IPS-NIHi7 (cell line): ENCODE results near the gene DDX42.
"Not testable (repeated sequence)": the region's sequence is repeated elsewhere in the genome, so short reads cannot be mapped to it uniquely, and the experiment has no call there.

Source experiments
- DNase-seq: peaks from one replicate; pipeline ENCODE4 v3.0.0; 2012; ENCODE audit warnings: mixed read lengths; ENCODE audit errors: extremely low spot score

Gene DDX42

DNA sequence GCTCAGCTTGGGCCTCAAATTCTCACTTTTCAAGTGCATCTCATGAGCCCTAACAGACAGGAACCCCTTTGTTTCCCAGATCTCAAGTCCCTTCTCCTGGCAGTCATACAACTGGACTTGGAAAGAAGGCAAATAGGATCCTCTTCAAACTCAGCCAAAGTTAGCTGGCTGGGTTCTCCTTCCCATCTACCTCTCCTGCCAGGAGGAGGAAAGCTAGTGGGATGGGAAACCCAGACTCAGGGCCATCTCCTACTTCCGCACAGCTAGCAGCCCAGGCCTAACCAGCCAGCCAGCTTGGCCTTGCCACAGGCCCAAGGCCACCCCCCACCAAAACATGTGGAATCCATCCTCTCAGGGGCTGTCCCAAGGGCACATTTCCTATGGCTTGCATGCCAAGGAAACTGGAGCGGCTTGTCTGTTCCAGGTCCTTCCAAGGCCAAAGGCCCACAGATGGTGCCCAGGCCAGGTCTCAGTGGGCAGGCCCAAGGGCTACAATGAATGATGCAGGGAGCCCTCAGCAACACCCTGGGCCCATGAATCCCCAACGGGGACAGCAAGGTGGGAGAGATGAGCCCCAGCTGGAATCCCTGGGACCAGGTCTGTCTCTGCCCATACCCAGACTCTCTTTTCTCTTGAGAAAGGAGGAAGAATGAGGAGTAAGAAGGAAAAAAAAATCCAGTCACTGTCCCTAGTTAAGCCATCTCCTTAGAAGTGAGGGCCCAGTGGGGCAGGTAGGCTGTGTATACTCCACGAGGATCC, 66.8 kb downstream of the DDX42 start:
- DNase-seq, result no peak

GRCh38 chr17:63841350-63842172, 67.6 kb downstream of the DDX42 start:
- DNase-seq, result no peak

DNA sequence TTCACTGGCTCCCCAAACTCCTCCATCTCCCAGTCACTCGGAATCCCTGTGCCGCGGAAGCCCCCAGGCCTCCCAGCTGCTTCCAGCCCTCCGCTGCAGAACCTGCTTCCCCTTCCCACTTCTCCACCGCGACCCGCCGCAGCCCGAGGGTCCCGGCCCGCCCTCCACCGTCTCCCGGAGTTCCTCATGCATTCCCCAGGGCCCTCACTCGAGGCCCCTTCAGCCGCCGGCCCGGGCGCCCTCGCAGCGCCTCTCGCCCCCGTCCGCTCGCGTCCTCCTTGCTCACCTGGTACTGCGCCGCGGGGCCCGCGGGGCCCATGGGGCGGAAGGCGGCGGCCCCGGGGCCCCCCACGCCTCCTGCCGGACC, 68.2 kb downstream of the DDX42 start:
- no peak for DNase-seq

DNA sequence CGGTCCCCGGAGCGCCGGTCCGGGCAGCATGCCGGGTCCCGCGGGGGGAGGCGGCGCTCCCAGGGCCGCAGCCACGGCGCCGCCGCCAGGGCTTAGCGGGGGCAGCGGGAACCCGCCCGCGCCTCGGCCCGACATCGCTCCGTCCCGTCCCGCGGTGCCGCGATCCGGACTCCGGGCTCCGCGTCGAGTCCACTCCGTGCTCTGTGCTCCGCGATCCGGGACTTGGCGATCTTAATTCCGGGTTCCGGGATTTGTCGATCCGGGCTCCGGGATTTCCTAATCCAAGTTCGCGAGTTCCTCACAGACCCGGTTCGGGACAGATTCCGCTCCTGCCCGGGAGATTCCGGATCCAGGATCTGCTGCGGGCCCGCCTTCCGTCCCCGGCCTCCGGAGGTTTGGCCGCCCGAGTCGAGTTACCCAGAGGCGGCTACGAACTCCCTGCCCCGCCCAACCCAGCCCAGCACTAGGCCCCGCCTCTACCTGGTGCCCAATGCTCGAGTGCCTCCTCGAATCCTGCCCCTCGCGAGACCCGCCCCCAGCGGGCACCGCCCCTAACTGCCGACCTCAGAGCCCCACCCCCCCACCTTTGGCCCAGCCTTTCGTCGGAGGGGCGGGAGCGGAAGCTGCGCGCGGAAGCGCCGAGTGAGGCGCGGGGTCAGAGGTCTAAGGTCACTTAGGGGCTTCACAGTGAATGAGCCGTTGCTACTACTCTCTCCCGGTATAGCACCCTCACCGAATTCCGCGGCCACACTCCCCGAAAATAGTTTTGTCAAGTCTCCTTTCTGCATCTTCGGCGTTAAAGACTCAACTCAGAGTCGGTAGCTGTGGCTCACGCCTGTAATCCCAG, 68.8 kb downstream of the DDX42 start, which contains the start of gene SMARCD2:
Gene SMARCD2, minus strand, starts transcription at position 146 of the 847 bp plus-strand sequence. Its CDS starts 11 bp downstream, at position 135.
- DNase-seq, result peak; percentile 96

- not testable (repeated sequence) for DNase-seq
Observed at GRCh38 chr17:63843387-63843888, 69.5 kb downstream of the DDX42 start.

DNA sequence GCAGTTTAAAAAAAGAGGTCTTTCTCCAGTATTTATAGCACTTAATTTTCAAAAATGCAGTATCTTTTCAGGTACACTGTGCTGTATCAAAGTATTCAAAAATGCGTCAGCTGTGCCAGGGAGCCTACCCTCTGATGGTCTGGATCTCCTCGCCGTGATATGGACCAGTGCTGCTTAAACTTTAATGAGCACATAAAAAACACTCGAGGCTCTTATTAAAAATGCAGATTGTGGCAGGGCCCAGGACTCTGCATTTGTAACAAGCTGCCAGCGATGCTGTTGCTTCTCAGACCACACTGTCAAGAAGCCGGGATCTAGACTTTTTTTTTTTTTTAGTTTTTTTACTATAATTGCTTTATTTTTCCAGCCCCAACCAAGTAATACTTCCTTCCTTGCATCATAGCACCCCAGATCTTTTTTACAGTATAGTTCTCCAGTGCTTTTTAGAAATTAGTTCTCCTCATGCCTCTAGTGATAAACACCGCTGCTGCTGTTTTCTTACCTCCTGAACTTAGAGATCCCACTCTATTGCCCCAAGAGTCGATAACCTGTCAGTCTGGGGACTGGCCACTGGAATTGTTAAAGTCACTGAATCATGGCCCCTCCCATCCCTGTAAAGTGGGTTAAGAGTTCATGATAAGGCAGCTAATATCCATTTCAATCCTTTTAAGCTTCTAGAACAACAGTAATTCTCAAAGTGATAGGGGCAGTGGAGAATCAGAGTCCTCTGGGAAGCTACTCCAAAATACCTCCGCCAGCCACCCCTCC, 70.1 kb downstream of the DDX42 start:
- no peak for DNase-seq

- no peak for DNase-seq
Observed at GRCh38 chr17:63845509-63845908, 71.5 kb downstream of the DDX42 start.

DNA sequence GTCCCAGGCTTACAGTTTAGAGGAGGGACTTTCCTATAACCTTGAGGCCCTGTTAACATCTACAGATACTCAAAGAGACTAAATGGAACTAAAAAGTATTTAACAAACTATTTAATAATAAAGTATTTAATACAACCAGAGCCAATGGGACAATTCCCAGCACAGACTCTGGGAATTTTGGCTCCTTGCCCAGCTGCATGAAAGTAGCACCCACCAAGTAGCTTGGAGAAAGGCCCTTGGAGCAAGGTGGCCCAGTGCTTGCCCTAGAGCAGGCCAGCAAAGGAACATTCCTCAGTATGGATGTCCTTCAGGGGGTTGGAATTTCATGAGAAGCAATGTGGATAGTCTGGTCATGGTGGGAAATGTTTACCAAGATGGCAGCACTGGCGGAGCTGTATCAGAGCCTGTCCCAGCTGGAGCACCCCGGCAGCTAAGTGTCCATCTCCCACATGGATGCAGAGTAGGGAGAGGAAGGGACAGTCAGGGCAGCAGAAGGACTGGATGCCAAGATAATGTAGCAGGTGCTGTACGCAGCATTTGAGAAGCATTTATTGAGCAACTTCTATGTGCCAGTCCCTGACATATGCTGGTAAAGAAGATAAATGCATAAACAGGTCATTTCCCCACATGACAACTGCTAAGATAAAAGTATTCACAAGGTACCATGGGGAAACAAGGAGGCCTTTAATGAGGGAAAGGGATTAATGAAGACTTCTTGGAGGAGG, 73.7 kb downstream of the DDX42 start:
- DNase-seq, result no peak

DNA sequence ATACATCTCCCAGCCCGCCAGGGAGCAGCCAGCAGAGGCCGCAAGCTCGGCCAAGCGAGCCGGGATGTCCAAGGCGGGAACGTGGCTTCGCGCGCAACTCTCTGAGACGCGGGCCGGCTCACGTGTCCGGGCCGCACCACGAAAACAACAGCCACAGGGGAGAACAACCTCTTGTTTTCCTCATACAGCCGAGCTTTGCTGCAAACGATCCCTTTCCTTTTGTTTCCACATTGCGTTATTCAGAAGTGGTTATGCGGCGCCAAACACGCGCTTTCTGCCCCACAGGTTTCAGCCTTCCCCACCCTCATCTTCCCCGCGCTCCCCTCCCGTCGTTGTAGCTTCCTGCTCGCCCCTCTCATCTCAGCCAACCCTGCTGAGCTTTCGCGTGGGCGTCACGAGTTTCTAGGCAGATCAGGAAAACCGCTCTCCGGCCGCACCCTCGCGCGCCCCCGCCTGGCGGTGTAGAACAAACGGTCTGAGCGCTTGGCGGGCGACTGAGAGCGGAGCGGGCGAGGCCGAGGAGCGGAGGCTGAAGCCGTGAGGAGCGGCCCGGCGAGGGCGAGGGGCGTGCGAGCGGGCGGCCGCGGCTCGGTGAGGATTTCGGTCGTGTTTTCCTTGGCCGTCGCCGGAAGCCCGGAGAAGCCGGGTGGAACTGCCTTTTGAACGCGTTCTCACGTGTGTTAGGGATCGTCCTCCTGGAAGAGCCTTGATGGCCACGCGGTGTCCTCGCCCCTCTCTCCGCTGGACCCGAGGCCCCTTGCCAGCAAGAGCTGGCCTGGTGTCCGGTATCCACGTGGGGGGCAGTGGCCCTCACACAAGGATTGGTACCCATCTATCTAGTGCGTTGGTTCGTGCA, 75.1 kb downstream of the DDX42 start:
- peak; percentile 96 for DNase-seq

DNA sequence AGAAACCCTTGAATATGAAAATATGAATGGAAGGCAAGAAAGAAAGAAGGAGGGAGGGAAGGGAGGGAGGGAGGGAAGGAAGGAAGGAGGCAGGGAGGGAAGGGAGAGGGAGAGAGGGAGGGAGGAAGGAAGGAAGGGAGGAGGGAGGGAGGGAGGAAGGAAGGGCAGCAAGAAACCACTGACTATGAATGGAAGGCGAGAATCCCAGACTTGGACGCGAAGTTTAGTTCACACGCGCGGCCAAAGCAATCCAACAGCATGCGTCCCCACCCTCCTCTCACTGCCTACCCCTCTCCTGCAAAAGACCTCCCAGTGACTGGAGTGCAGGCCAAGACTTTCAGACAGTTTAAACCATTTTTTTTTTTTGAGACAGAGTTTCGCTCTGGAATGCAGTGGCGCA, 76.4 kb downstream of the DDX42 start:
- DNase-seq, result no peak

GRCh38 chr17:63853260-63853659, 79.3 kb downstream of the DDX42 start:
- no peak for DNase-seq

GRCh38 chr17:63854709-63855108, 80.7 kb downstream of the DDX42 start:
- DNase-seq, result no peak

GRCh38 chr17:63855185-63855584, 81.2 kb downstream of the DDX42 start:
- DNase-seq, result no peak

DNA sequence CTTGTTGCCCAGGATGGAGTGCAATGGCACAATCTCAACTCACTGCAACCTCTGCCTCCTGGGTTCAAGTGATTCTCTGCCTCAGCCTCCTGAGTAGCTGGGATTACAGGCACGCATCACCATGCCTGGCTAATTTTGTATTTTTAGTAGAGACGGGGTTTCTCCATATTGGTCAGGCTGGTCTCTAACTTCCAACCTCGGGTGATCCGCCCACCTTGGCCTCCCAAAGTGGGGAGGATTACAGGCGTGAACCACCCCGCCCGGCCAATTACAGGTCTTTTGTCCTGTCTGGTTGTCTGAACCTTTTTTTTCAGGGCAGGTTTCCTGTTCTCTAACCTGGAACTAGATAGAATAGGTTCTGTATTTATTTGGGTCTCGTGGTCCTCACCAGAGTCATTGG, 82.5 kb downstream of the DDX42 start:
- DNase-seq, result not testable (repeated sequence)

DNA sequence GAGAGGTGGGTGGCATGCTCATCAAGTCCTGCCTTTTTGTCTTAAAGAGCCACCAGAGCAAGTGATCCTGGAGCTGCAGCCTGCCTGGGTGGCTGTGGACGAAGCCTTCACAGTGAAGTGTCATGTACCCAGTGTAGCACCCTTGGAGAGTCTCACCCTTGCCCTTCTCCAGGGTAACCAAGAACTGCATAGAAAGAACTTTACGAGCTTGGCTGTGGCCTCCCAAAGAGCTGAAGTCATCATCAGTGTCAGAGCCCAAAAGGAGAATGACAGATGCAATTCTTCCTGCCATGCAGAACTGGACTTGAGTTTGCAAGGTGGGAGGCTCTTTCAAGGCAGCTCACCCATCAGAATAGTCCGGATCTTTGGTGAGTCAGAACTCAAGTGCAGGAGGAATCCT, 85.3 kb downstream of the DDX42 start:
- DNase-seq, result no peak

GRCh38 chr17:63866625-63867024, 92.7 kb downstream of the DDX42 start:
- not testable (repeated sequence) for DNase-seq
